ENCODE data around the gene UBXN10.

DNA sequence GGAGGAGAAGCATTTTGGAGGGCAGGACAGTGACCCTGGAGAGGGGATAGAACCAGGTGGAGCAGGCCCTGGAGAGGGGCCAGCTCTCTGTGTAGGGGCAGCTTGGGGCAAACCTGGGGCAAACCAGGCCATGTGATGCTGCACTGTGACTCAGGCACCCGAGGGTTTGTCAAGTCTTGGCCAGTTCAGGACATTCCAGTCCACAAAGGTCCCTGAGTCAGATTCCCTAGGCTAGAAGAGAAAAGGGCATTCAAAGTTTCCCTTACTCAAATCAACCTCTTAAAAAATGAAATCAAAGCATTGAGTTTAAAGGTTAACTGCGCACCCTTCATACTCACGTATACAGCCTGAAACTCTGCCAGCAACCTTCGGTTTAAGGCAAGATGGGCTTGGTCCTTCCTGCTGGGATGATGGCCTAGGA, 25.6 kb downstream of the UBXN10 start:
- TF ChIP-seq POLR2AphosphoS5 (IDR thresholded peaks at IDR 0.05; ENCODE audit: low read depth, low read length): no peak
- no peak for TF ChIP-seq POLR2A (IDR thresholded peaks at IDR 0.05; ENCODE audit: low read depth, low read length)

Data from GM12892 (cell line).